PC-3 (cell line): Measurements from ENCODE around the gene PVALB. TPM values are rescaled to one million over a fixed set of nuclear protein-coding genes. Genes with fewer than 3 reads are reported as not detected.

Source experiments
- ATAC-seq: fragments of 200-7000 bp; cut with Tn5 transposase; 2 replicates; pipeline ENCODE4 v1.9.1; 2020; ENCODE audit warnings: mild to moderate bottlenecking, moderate library complexity
- BruUV-seq: library from RNA; stranded (reverse); fragments of 400-500 nt; replicated peaks from 2 replicates; lab custom pipeline; 2021; lab: Mats Ljungman, UMichigan
- CTCF ChIA-PET: fragments of 300-600 bp; sonication (Branson Sonifier 250); formaldehyde crosslinking; loops from one replicate; lab custom pipeline; 2022; ENCODE audit warnings: antibody characterized with exemption; lab: Charles Lee
- POLR2A ChIA-PET: fragments of 300-600 bp; sonication (Branson Sonifier 250); formaldehyde crosslinking; loops from one replicate; lab custom pipeline; 2022; ENCODE audit warnings: antibody characterized with exemption; ENCODE audit not compliant: unreplicated experiment; lab: Charles Lee
- DNase-seq: peaks from one replicate; pipeline ENCODE4 v3.0.0-alpha.2; 2015
- H2AFZ ChIP-seq: fragments of 300-600 bp; sonication (generic); 2 replicates; pipeline ENCODE4 v1.6.0; 2016; ENCODE audit warnings: antibody characterized with exemption, low read length
- H3F3A ChIP-seq: fragments of 300-600 bp; sonication (generic); one replicate; pipeline ENCODE4 v1.6.0; 2017; ENCODE audit warnings: antibody characterized with exemption, low read length, control low read depth, mild to moderate bottlenecking; ENCODE audit not compliant: unreplicated experiment
- H3K27ac ChIP-seq: fragments of 300-600 bp; sonication (generic); 2 replicates; pipeline ENCODE4 v1.5.1; 2016; ENCODE audit warnings: mild to moderate bottlenecking, low read length
- H3K27me3 ChIP-seq: fragments of 300-600 bp; sonication (generic); 2 replicates; pipeline ENCODE4 v1.6.1; 2016; ENCODE audit warnings: low read length, mixed read lengths
- H3K36me3 ChIP-seq: fragments of 300-600 bp; sonication (generic); 2 replicates; pipeline ENCODE4 v1.6.1; 2016; ENCODE audit warnings: low read depth, mixed run types, low read length, mixed read lengths
- H3K4me1 ChIP-seq: fragments of 300-600 bp; sonication (generic); 2 replicates; pipeline ENCODE4 v1.5.1; 2016; ENCODE audit warnings: low read length; ENCODE audit not compliant: insufficient read depth
- H3K4me2 ChIP-seq: fragments of 300-600 bp; sonication (generic); 2 replicates; pipeline ENCODE4 v1.6.0; 2016; ENCODE audit warnings: low read length
- H3K4me3 ChIP-seq: fragments of 300-600 bp; sonication (generic); 2 replicates; pipeline ENCODE4 v1.5.1; 2016; ENCODE audit warnings: mild to moderate bottlenecking, low read length, mixed read lengths
- H3K79me2 ChIP-seq: fragments of 300-600 bp; sonication (generic); 2 replicates; pipeline ENCODE4 v1.6.1; 2017; ENCODE audit warnings: low read length, mixed read lengths
- H3K9ac ChIP-seq: fragments of 300-600 bp; sonication (generic); 2 replicates; pipeline ENCODE4 v1.6.0; 2016; ENCODE audit warnings: mild to moderate bottlenecking, low read length
- H3K9me2 ChIP-seq: fragments of 300-600 bp; sonication (generic); replicated peaks from 2 replicates; pipeline ENCODE4 v1.6.1; 2016; ENCODE audit warnings: mixed run types, low read length, mixed read lengths
- H3K9me3 ChIP-seq: fragments of 300-600 bp; sonication (generic); 2 replicates; pipeline ENCODE4 v1.6.1; 2016; ENCODE audit warnings: low read length, mixed read lengths
- H4K20me1 ChIP-seq: fragments of 300-600 bp; sonication (generic); 2 replicates; pipeline ENCODE4 v1.6.1; 2016; ENCODE audit warnings: low read length, mixed read lengths
- EZH2 ChIP-seq: fragments of 300-600 bp; sonication (generic); IDR thresholded peaks from one replicate; pipeline ENCODE4 v1.6.1; 2017; ENCODE audit warnings: antibody characterized with exemption, mild to moderate bottlenecking, low read length; ENCODE audit not compliant: unreplicated experiment
- EZH2phosphoT487 ChIP-seq: fragments of 300-600 bp; sonication (generic); IDR thresholded peaks from 2 replicates; pipeline ENCODE4 v1.6.1; 2018; ENCODE audit warnings: mild to moderate bottlenecking, antibody characterized with exemption, low read length, borderline replicate concordance
- intact Hi-C: fragments of 100-400 bp; cut with micrococcal nuclease; formaldehyde crosslinking; loops from 2 replicates; pipeline ENCODE4 v1.9.0; 2023
- total RNA-seq: library from RNA; depleted of rRNA; stranded (reverse); fragments of >200 nt; gene quantifications from 2 replicates; pipeline ENCODE4 v1.2.3, GENCODE V29; 2014; rRNA removed
- TF ChIP-seq, protein P1 (sequence below): fragments of 300-600 bp; sonication (generic); conservative IDR thresholded peaks from 2 replicates; pipeline ENCODE4 v1.5.1; 2017; ENCODE audit warnings: antibody characterized with exemption, low read depth, mild to moderate bottlenecking, low read length

PVALB gene
- total RNA-seq, 1 experiment from 2014 or later, result not detected

DNA sequence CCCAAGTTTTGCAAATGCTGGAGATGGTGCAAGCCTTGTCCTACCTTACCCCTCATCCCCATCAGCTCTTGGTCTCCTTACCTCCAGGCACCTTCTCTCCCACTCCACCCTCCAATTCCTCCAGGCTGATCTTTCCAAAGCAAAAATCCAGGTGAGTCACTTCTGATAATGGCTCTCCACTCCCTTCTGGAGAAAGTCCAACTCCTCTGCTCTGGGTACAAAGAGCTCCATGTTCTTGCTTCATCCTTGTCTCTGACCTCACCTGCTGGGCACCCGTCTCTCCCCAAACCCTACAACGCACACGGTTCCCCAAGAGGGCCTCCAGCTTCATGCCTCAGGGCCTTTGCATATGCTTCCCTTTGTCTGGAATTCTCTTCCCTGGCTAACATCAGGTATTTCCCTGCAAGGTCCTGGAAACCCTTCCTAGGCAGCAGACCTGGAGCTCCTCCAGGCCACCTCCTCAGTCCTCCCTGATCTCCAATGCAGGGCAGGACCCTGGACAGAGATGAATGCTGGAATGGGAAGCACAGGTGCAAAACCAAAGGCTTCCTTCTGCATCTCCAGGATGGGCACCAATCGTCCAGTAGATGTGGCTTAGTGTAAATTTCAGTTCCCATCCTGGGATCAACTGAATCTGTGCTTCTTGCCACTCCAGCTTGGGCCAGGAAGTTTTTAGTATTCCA is 63.6 kb downstream of the PVALB start:
- no TSS peak for BruUV-seq
- DNase-seq, result peak; percentile 33
- no peaks in the 10 kb centered on the region for H3F3A ChIP-seq

More for the DNA sequence above, 63.6 kb downstream of the PVALB start:
- Histone ChIP-seq H3K4me1 (no peaks in the 10 kb centered on the region), H2AFZ (no peak overlapping the region), H3K4me3 (no peak overlapping the region), H3K36me3 (no peaks in the 10 kb centered on the region), H3K9ac (no peak overlapping the region), H3K27me3 (no peaks in the 10 kb centered on the region), H3K79me2 (no peaks in the 10 kb centered on the region), H3K9me2 (no peaks in the 10 kb centered on the region), H4K20me1 (no peaks in the 10 kb centered on the region), H3K9me3 (no peaks in the 10 kb centered on the region), H3K4me2 (no peak overlapping the region), H3K27ac (no peak overlapping the region)
- TF ChIP-seq, protein P1, sequence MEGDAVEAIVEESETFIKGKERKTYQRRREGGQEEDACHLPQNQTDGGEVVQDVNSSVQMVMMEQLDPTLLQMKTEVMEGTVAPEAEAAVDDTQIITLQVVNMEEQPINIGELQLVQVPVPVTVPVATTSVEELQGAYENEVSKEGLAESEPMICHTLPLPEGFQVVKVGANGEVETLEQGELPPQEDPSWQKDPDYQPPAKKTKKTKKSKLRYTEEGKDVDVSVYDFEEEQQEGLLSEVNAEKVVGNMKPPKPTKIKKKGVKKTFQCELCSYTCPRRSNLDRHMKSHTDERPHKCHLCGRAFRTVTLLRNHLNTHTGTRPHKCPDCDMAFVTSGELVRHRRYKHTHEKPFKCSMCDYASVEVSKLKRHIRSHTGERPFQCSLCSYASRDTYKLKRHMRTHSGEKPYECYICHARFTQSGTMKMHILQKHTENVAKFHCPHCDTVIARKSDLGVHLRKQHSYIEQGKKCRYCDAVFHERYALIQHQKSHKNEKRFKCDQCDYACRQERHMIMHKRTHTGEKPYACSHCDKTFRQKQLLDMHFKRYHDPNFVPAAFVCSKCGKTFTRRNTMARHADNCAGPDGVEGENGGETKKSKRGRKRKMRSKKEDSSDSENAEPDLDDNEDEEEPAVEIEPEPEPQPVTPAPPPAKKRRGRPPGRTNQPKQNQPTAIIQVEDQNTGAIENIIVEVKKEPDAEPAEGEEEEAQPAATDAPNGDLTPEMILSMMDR, result no peak
- TF ChIP-seq EZH2, result no peak
- TF ChIP-seq EZH2phosphoT487, result no peak
- ChIA-PET POLR2A (no interaction called here), CTCF (no interaction called here)
- intact Hi-C loops, result no loop called here
- ATAC-seq, result no peak

Other genes starting within 250 kb of the PVALB start
- gene CACNG2, start 113.3 kb downstream of the PVALB start, total RNA-seq, result not detected in 2 replicates
- gene IFT27, start 40.9 kb downstream of the PVALB start, total RNA-seq, result 19.9 and 23.3 TPM in 2 replicates
- gene NCF4, start 44.0 kb upstream of the PVALB start, total RNA-seq, result 0.47 TPM in 1 of 2 replicates, not detected in the other
- 0.12 TPM in 1 of 2 replicates, not detected in the other for gene CSF2RB, start 96.6 kb upstream of the PVALB start, total RNA-seq
- 31.7 and 35.9 TPM in 2 replicates for gene TST, start 202.4 kb upstream of the PVALB start, total RNA-seq
- gene MPST, start 202.7 kb upstream of the PVALB start, total RNA-seq, result 87.5 and 97.0 TPM in 2 replicates
- 22.1 and 25.9 TPM in 2 replicates for gene KCTD17, start 234.7 kb upstream of the PVALB start, total RNA-seq